SJSA1 (cell line): ENCODE measurements around the gene C2CD2. TPM values are rescaled to one million over a fixed set of nuclear protein-coding genes. Genes with fewer than 3 reads are reported as not detected.

Experiments used
- DNase-seq, 2 experiments: peaks; one replicate each; pipeline ENCODE4 v3.0.0-alpha.2; 2015 to 2020; ENCODE audit warnings: low spot score in 2 of 2, low read depth in 1 of 2
- H3K27ac ChIP-seq: fragments of 250-450 bp; sonication (Bioruptor Pico); 2 replicates; pipeline ENCODE4 v1.5.1; 2020; ENCODE audit warnings: mild to moderate bottlenecking, moderate library complexity
- H3K27me3 ChIP-seq: fragments of 250-450 bp; sonication (Bioruptor Pico); replicated peaks from 2 replicates; pipeline ENCODE4 v1.5.1; 2020; ENCODE audit warnings: mild to moderate bottlenecking, moderate library complexity
- H3K36me3 ChIP-seq: fragments of 250-450 bp; sonication (Bioruptor Pico); 2 replicates; pipeline ENCODE4 v1.5.1; 2020; ENCODE audit warnings: mild to moderate bottlenecking
- H3K4me1 ChIP-seq: fragments of 250-450 bp; sonication (Bioruptor Pico); replicated peaks from 2 replicates; pipeline ENCODE4 v1.6.1; 2021; ENCODE audit warnings: mild to moderate bottlenecking
- H3K4me3 ChIP-seq: fragments of 250-450 bp; sonication (Bioruptor Pico); 2 replicates; pipeline ENCODE4 v1.5.1; 2020; ENCODE audit warnings: mild to moderate bottlenecking
- H3K9me3 ChIP-seq: fragments of 250-450 bp; sonication (Bioruptor Pico); replicated peaks from 2 replicates; pipeline ENCODE4 v1.5.1; 2020; ENCODE audit warnings: mild to moderate bottlenecking
- total RNA-seq: library from RNA; depleted of rRNA; stranded (reverse); fragments of >200 nt; shearing (Covaris generic); gene quantifications from 2 replicates; pipeline ENCODE4 v1.2.3, GENCODE V29; 2014; rRNA removed

The C2CD2 gene
- total RNA-seq, 1 experiment from 2014 or later: 17.1 TPM

GRCh38 chr21:41845310-41846032 lies 108.3 kb downstream of the C2CD2 start:
- DNase-seq: no peak
- Histone ChIP-seq H3K9me3 (peaks cover 11% of the 10 kb centered on the region), H3K27me3 (no peaks in the 10 kb centered on the region), H3K36me3 (peaks cover 5% of the 10 kb centered on the region), H3K27ac (no peak overlapping the region), H3K4me3 (no peak overlapping the region), H3K4me1 (peaks cover 8% of the 10 kb centered on the region)

GRCh38 chr21:41843584-41843983 lies 110.2 kb downstream of the C2CD2 start:
- peaks cover under 1% of the 10 kb centered on the region for H3K4me1 ChIP-seq
- H3K4me3 ChIP-seq: no peak overlapping the region
- peaks cover 10% of the 10 kb centered on the region for H3K36me3 ChIP-seq
- DNase-seq: no peak
- no peak overlapping the region for H3K27ac ChIP-seq
- H3K27me3 ChIP-seq: no peaks in the 10 kb centered on the region
- H3K9me3 ChIP-seq: peaks cover 8% of the 10 kb centered on the region; the same call in 1 of the 2 replicates

GRCh38 chr21:41840880-41841279 lies 112.9 kb downstream of the C2CD2 start:
- H3K27ac ChIP-seq: no peak overlapping the region
- H3K36me3 ChIP-seq: peaks cover 18% of the 10 kb centered on the region
- no peaks in the 10 kb centered on the region for H3K4me1 ChIP-seq
- DNase-seq: no peak
- H3K27me3 ChIP-seq: no peaks in the 10 kb centered on the region
- no peak overlapping the region for H3K4me3 ChIP-seq
- H3K9me3 ChIP-seq: peaks cover 8% of the 10 kb centered on the region; the same call in 1 of the 2 replicates

- peaks cover 25% of the 10 kb centered on the region for H3K36me3 ChIP-seq
- H3K4me3 ChIP-seq: no peak overlapping the region
- DNase-seq: no peak
- H3K4me1 ChIP-seq: no peaks in the 10 kb centered on the region
- no peak overlapping the region for H3K27ac ChIP-seq
- H3K27me3 ChIP-seq: no peaks in the 10 kb centered on the region
- peaks cover 8% of the 10 kb centered on the region; the same call in 1 of the 2 replicates for H3K9me3 ChIP-seq
Observed at GRCh38 chr21:41839387-41840000, 114.3 kb downstream of the C2CD2 start.

GRCh38 chr21:41837756-41838297 lies 116.0 kb downstream of the C2CD2 start:
- H3K27me3 ChIP-seq: no peaks in the 10 kb centered on the region
- H3K36me3 ChIP-seq: peaks cover 25% of the 10 kb centered on the region
- H3K9me3 ChIP-seq: peaks cover 8% of the 10 kb centered on the region; the same call in 1 of the 2 replicates

GRCh38 chr21:41836166-41837015 lies 117.4 kb downstream of the C2CD2 start:
- Histone ChIP-seq H3K27ac (no peak overlapping the region), H3K4me3 (no peak overlapping the region), H3K27me3 (no peaks in the 10 kb centered on the region), H3K9me3 (peaks cover 6% of the 10 kb centered on the region; the same call in 1 of the 2 replicates), H3K4me1 (no peaks in the 10 kb centered on the region), H3K36me3 (peaks cover 25% of the 10 kb centered on the region)
- DNase-seq: no peak

More at GRCh38 chr21:41837756-41838297, 116.0 kb downstream of the C2CD2 start:
- Histone ChIP-seq H3K4me3 (no peak overlapping the region), H3K27ac (no peak overlapping the region), H3K4me1 (no peaks in the 10 kb centered on the region)
- no peak for DNase-seq

- no peak for DNase-seq
- Histone ChIP-seq H3K36me3 (peaks cover 25% of the 10 kb centered on the region), H3K27ac (no peak overlapping the region), H3K4me3 (no peak overlapping the region), H3K4me1 (no peaks in the 10 kb centered on the region), H3K9me3 (no peaks in the 10 kb centered on the region), H3K27me3 (no peaks in the 10 kb centered on the region)
Observed at GRCh38 chr21:41835711-41836154, 118.1 kb downstream of the C2CD2 start.

Other genes starting within 250 kb of the C2CD2 start
- 0.47 and 1.7 TPM in 2 replicates for gene RIPK4, start 187.0 kb downstream of the C2CD2 start, total RNA-seq
- 2.2 and 5.1 TPM in 2 replicates for gene PRDM15, start 74.7 kb downstream of the C2CD2 start, total RNA-seq
- gene ZBTB21, start 56.3 kb upstream of the C2CD2 start, total RNA-seq: 7.1 and 11.4 TPM in 2 replicates
- 0.22 TPM in 1 of 2 replicates, not detected in the other for gene UMODL1, start 117.3 kb upstream of the C2CD2 start, total RNA-seq